Urothelium cell line (cell line): ENCODE measurements around the gene ASIC4.

Experiments
- DNase-seq: peaks from one replicate; pipeline ENCODE4 v3.0.0; 2011; ENCODE audit warnings: low spot score, mixed read lengths
- FAIRE-seq: peaks from 2 replicates; lab custom pipeline; 2011; peaks lifted over from hg19 to GRCh38; lab: Jason Lieb, UNC

ASIC4 gene

GRCh38 chr2:219514196-219514761 is at the start of gene ASIC4:
ASIC4 (plus strand) TSS chr2:219514482; CDS start chr2:219514725, 243 bp downstream.
- FAIRE-seq (no peak), DNase-seq (no peak)

DNA sequence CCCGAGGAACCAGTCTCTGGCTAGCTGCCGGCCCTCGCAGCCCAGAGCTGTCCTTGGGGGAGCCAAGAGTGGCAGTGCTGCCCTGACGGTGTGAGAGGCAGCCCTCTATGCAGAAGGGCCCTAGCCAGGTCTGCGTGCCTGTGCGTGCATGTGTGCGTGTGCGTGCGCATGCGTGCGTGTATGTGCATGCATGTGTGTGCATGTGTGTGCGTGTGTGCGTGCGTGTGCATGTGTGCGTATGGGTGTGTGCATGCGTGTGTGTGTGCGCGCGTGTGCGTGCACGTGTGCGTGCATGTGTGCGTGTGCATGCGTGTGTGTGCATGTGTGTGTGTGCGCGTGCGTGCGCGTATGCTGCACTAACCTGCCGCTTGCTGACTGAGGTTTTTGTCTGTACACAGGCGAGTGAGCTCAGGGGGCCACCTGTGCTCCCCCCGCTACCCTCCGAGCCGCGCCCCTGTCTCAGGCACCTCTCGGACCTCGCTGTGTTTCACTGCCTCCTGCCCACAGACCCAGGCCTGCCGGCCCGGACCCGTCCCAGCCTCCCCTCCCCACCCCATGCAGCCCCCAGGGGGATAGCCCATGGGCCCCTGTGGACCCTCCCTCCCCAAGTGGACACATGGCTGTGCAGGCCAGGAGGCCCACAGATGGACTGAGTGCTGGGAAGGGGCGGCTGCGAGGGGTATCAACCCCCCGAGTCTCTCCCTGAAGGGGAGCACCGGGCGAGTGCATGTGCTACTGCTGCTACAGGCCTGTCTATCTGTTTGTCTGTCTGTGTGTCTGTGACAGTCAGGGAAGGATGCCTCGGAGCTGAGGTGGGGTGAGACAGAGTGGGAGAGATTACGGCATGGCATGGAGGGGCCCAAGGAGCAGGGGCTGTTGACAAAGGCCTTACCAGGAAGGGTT is 48.4 kb upstream of the ASIC4 start:
- DNase-seq (no peak), FAIRE-seq (peak; percentile 97)

GRCh38 chr2:219466816-219467735 is 47.2 kb upstream of the ASIC4 start:
- no peak for FAIRE-seq

GRCh38 chr2:219467736-219468075 is 46.6 kb upstream of the ASIC4 start:
- FAIRE-seq (peak; percentile 52), DNase-seq (no peak)

More at GRCh38 chr2:219466816-219467735, 47.2 kb upstream of the ASIC4 start:
- no peak for DNase-seq

DNA sequence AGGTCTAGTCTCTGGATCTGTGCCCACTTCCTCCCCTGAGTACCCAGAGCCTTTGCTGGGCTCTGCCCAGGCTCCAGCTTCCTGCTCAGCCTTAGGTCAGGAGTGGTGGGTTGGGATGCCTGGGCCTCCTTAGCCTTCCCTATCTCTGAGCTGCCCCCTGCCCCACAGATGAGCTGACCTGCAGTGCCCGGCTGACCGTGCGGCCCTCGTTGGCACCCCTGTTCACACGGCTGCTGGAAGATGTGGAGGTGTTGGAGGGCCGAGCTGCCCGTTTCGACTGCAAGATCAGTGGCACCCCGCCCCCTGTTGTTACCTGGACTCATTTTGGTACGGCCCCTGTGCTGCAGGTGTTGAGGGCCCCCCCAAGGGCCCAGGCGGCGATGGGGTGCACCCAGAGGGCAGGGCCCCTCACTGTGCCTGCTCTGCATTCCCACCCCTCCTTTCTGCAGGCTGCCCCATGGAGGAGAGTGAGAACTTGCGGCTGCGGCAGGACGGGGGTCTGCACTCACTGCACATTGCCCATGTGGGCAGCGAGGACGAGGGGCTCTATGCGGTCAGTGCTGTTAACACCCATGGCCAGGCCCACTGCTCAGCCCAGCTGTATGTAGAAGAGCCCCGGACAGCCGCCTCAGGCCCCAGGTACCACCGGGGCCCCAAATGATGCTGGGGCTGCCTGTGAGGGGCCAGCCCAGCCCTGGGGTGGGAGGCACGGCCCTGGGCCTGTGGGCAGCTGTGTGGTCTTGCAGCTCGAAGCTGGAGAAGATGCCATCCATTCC is 45.7 kb upstream of the ASIC4 start:
- FAIRE-seq (no peak), DNase-seq (no peak)

DNA sequence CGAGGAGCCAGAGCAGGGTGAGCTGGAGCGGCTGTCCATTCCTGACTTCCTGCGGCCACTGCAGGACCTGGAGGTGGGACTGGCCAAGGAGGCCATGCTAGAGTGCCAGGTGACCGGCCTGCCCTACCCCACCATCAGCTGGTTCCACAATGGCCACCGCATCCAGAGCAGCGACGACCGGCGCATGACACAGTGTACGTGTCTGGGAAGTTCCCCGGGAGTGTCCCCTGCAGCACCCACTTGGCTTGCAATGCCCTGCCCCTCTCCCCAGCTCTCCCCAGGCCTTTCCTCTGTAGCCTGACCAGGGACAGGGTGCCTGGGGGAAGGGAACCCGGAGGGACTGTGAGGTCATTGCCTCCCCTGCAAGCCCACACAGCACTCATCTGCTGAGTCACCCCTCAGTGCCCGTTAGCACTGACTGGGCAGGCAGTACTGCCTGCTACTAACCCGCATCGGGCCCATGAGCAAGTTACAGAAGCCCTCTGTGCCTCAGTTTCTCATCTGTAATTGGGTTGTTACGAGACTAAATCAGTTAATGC is 45.0 kb upstream of the ASIC4 start:
- peak; percentile 74 for DNase-seq
- no peak for FAIRE-seq

DNA sequence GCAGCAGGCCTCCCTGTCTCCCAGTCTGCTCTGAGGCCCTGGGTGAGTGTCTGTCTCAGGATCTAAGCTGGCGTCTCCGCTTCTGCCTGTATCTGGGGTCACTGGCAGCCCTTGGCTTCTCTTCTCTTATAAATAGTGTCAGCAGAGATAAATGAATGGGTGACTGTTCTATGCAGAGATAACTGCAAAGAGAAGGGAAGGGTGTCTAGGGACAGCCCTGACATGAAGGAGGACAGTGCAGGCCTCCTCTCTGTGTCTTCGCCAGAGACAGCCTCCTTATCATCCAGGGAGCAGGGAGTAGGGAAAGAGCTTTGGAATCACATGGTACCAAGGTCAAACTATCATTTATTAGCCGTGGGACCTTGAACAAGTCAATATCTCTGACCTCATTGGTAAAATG is 43.9 kb upstream of the ASIC4 start:
- DNase-seq: no peak
- FAIRE-seq: no peak

DNA sequence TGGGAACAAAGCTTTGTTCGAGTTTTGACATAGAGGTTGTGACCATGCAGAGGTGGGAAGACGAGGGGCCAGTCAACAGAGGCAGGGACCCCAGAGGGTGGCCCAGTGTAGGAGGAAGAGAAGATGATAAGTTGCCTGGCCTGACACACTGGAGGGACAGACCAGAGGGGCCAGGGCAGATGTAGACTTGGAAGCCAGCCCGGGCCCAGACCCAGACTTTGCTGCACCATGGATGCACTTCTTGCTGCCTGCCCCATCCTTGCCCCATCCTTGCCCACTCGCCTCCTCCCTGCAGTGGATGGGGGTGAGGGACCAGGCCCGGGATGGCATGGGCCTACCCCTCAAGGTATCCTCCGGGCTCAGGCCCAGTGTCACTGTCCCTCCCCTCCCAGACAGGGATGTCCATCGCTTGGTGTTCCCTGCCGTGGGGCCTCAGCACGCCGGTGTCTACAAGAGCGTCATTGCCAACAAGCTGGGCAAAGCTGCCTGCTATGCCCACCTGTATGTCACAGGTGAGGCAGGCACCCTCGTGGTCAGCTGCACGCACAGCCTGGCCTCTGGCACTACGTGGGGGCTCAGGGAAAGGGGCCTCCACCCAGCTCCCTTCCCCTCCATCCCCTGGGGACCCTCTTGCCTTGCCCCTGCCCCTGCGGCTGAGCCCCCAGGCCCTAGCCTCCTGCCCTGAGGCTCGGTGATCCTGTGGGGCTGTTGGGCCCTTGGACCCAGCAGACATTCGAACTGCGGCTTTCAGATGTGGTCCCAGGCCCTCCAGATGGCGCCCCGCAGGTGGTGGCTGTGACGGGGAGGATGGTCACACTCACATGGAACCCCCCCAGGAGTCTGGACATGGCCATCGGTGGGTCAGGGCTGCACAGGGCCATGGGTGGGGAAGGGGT is 42.6 kb upstream of the ASIC4 start:
- DNase-seq (no peak), FAIRE-seq (peak; percentile 27)

- no peak for DNase-seq
- no peak for FAIRE-seq
Measured at GRCh38 chr2:219472629-219473187, 41.6 kb upstream of the ASIC4 start.

DNA sequence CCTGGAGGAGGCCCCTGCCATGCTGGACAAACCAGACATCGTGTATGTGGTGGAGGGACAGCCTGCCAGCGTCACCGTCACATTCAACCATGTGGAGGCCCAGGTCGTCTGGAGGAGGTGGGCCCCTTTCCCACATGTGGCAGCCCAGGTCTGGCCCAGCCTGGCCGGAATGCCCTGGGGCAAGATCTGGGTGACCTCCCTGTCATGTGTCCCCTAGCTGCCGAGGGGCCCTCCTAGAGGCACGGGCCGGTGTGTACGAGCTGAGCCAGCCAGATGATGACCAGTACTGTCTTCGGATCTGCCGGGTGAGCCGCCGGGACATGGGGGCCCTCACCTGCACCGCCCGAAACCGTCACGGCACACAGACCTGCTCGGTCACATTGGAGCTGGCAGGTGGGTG is 40.8 kb upstream of the ASIC4 start:
- FAIRE-seq: no peak
- no peak for DNase-seq

DNA sequence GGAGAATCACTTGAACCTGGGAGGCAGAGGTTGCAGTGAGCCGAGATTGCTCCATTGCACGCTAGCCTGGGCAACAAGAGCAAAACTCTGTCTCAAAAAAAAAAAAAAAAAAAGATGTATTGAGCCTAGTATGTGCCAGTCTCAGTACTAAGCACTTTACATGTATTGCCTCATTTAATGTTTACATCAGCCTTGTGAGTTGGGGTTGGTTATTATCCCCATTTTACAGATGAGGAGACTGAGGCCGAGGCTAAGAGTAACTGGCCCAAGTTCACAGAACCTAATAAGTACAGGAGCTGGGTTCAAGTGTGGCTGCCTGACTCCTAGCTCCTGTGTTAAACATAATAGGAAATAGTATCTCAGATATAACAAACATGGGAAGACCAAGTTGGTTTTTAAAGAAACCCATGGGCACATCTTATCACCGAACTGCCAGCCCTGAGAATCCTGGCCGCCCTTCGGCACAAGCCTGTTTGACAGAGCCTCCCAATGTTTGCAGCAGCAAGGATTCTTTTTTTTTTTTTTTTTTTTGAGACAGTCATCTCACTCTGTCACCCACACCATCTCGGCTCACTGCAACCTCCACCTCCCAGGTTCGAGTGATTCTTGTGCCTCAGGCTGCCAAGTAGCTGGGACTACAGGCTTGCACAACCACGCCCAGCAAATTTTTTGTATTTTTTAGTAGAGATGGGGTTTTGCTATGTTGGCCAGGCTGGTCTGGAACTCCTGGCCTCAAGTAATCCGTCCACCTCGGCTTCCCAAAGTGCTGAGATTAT is 39.8 kb upstream of the ASIC4 start:
- FAIRE-seq (no peak), DNase-seq (no peak)

GRCh38 chr2:219475278-219475677 is 39.0 kb upstream of the ASIC4 start:
- FAIRE-seq: no peak
- no peak for DNase-seq

DNA sequence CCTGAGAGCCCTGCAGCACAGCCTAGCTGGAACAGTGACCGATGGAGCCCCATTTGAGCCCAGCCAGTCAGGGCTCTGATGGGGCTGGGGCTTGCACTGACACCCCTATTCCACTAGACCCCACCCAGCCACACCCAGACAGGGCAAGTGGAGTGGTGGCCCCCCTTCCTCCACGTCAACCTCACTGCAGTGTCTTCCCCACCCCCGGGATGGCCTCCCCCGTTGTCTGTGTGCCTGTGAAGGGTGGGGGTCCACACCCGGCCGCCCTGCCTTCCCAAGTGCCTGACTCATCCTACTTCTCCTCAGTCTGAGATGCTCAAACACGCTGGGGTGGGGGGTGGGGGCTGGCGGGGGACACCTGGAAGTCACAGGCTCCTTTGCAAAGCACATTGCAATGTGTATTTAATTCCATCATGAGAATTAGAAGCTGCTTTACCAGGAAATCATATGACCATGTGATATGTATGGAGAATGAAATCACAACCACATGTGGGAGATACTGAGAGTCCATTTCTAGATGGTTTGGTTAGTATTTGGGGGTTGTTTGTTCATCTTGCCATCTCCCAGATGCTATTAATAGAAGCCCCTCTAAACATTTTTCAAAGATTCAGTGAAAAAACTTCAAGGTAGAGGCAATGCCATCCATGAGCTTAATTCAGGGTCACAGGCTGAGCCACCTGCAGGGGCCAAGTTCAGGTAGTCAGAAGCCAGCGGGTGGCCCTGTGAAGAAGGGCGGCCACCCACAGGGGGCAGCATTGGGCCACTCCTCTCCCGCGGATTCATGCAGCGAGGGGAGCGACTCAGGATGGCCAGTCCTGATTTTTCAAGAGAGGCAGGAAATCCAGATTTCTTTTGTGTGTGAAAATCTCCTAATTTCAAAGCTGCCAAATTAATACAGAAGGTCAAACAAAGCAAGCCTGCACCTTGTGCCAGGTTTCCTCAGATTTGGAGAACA is 38.3 kb upstream of the ASIC4 start:
- FAIRE-seq: no peak

DNA sequence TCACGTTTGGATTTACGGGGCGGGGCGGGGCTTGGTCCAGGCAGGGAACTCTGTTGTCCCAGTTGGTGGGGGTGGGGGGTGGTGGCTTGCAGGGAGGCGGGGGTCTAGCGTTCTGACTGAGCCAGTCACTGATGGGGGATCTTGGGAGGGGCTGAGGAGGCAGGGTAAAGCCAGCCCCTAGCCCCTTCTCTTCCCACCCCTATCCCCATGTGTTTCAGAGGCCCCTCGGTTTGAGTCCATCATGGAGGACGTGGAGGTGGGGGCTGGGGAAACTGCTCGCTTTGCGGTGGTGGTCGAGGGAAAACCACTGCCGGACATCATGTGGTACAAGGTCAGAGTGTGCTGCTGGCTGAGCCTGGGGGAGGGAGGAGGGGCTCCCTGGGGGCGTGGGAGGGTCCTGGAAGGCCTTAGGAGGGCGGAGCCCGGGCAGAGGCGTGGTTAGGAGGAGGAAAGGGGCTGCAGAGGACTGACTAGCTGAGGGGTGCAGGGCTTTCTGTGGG is 37.6 kb upstream of the ASIC4 start:
- FAIRE-seq: no peak
- DNase-seq: no peak

More for the DNA sequence above, 38.3 kb upstream of the ASIC4 start:
- DNase-seq: peak; percentile 60

- FAIRE-seq (no peak), DNase-seq (no peak)
Measured at GRCh38 chr2:219477179-219477578, 37.1 kb upstream of the ASIC4 start.

DNA sequence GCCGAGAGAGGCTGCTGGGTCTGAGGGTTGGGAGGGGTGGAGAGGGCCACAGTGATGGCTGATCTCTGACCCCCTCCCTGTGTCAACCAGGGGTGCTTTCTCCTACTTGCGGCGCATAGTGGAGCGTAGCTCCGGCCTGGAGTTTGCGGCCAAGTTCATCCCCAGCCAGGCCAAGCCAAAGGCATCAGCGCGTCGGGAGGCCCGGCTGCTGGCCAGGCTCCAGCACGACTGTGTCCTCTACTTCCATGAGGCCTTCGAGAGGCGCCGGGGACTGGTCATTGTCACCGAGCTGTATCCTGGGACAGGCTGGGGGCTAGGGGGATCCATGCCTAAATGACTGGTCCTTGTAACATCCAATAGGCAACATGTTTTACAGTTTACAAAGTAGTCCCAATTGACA is 36.5 kb upstream of the ASIC4 start:
- DNase-seq: no peak

GRCh38 chr2:219478916-219479315 is 35.4 kb upstream of the ASIC4 start:
- peak; percentile 35 for FAIRE-seq
- DNase-seq: no peak

More for the DNA sequence above, 36.5 kb upstream of the ASIC4 start:
- no peak for FAIRE-seq
